Measurements from ENCODE around the gene NUAK1.

DNA sequence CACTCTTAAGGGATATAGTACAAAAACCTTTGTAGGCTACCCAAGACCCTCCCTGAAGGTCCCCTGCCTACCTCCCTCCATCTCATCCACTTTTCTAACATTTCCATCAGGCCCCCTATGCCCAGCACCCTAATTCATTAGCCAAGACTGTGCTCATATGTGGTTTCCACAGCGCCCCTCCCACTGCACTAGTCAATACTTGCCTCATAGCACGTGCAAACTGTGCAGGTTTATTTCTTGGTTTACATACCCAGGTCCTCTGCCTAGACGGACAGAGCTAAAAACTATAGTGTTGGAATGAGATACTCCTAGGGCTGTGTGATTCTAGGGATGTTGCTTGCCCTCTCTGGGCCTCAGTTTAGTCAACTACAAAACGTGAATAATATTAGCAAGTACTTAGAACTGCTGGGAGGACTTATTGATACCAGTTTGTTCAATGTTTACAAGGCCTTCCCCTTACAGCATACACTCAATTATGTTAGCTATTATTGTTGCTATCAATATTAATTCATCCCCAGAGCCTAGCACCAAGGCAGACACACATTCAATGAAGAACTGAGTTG is 50.4 kb downstream of the NUAK1 start:
- TF ChIP-seq CTCF (IDR thresholded peaks at IDR 0.05), result no peak
- TF ChIP-seq EP300 (IDR thresholded peaks at IDR 0.05), result no peak
- TF ChIP-seq POLR2A (IDR thresholded peaks at IDR 0.05; ENCODE audit: low read depth), result no peak
